OCI-LY1 (cell line): ENCODE measurements around the gene PLEKHG2.

Experiments
- H2AFZ ChIP-seq: fragments of 200-600 bp; sonication (generic), shearing (Covaris generic); 2 replicates; pipeline ENCODE4 v1.6.0; 2014; ENCODE audit warnings: antibody characterized with exemption, mild to moderate bottlenecking, low read length
- H3F3A ChIP-seq: fragments of 200-600 bp; sonication (generic), shearing (Covaris generic); 2 replicates; pipeline ENCODE4 v1.6.0; 2014; ENCODE audit warnings: mild to moderate bottlenecking, antibody characterized with exemption, low read length, moderate library complexity; ENCODE audit not compliant: insufficient read depth
- H3K27ac ChIP-seq: fragments of 200-600 bp; sonication (generic); 2 replicates; pipeline ENCODE4 v1.5.1; 2014; ENCODE audit warnings: low read length, mixed run types, mild to moderate bottlenecking, low read depth; ENCODE audit not compliant: poor library complexity, severe bottlenecking
- H3K27me3 ChIP-seq: fragments of 200-600 bp; sonication (generic); 2 replicates; pipeline ENCODE4 v1.6.0; 2014; ENCODE audit warnings: antibody characterized with exemption, mild to moderate bottlenecking, low read length, moderate library complexity; ENCODE audit not compliant: insufficient read depth
- H3K36me3 ChIP-seq: fragments of 200-600 bp; sonication (generic); 2 replicates; pipeline ENCODE4 v1.6.1; 2014; ENCODE audit warnings: mild to moderate bottlenecking, antibody characterized with exemption, low read length, moderate library complexity, mixed read lengths; ENCODE audit not compliant: insufficient read depth
- H3K4me1 ChIP-seq: fragments of 200-600 bp; sonication (generic); 2 replicates; pipeline ENCODE4 v1.5.1; 2014; ENCODE audit warnings: mild to moderate bottlenecking, low read length, moderate library complexity; ENCODE audit not compliant: insufficient read depth, severe bottlenecking
- H3K4me2 ChIP-seq: fragments of 200-600 bp; sonication (generic), shearing (Covaris generic); 2 replicates; pipeline ENCODE4 v1.6.1; 2014; ENCODE audit warnings: low read length
- H3K4me3 ChIP-seq: fragments of 200-600 bp; sonication (generic); 2 replicates; pipeline ENCODE4 v1.5.1; 2014; ENCODE audit warnings: low read length, low read depth, mild to moderate bottlenecking, mixed read lengths; ENCODE audit not compliant: poor library complexity, severe bottlenecking
- H3K79me2 ChIP-seq: fragments of 200-600 bp; shearing (Covaris generic); 2 replicates; pipeline ENCODE4 v1.6.1; 2016; ENCODE audit warnings: mixed run types, low read length, mixed read lengths; ENCODE audit not compliant: insufficient read depth
- H3K9ac ChIP-seq: fragments of 200-600 bp; sonication (generic), shearing (Covaris generic); 2 replicates; pipeline ENCODE4 v1.6.1; 2014; ENCODE audit warnings: mild to moderate bottlenecking, low read length, mixed read lengths
- H3K9me2 ChIP-seq: fragments of 200-600 bp; sonication (generic), shearing (Covaris generic); 2 replicates; pipeline ENCODE4 v1.6.1; 2014; ENCODE audit warnings: low read depth, mild to moderate bottlenecking, low read length, mixed read lengths
- H3K9me3 ChIP-seq: fragments of 200-600 bp; shearing (Covaris generic); 2 replicates; pipeline ENCODE4 v1.6.1; 2014; ENCODE audit warnings: low read length, mixed read lengths
- H4K20me1 ChIP-seq: fragments of 200-600 bp; sonication (generic), shearing (Covaris generic); 2 replicates; pipeline ENCODE4 v1.6.0; 2016; ENCODE audit warnings: mild to moderate bottlenecking, low read length; ENCODE audit not compliant: insufficient read depth
- CTCF ChIP-seq: fragments of 200-600 bp; sonication (generic), shearing (Covaris generic); IDR thresholded peaks from 2 replicates; pipeline ENCODE4 v1.5.1; 2017; ENCODE audit warnings: mild to moderate bottlenecking, antibody characterized with exemption, low read length, moderate library complexity, mixed read lengths
- EZH2 ChIP-seq: fragments of 200-600 bp; sonication (generic), shearing (Covaris generic); IDR thresholded peaks from 2 replicates; pipeline ENCODE4 v1.8.0; 2017; ENCODE audit warnings: borderline replicate concordance, mixed run types, mild to moderate bottlenecking, antibody characterized with exemption, low read length, moderate library complexity, mixed read lengths

PLEKHG2 gene

GRCh38 chr19:39420769-39421168 lies 8.3 kb downstream of the PLEKHG2 start:
- no peak overlapping the region for H3K9ac ChIP-seq

GRCh38 chr19:39422020-39422419 lies 9.6 kb downstream of the PLEKHG2 start:
- H3K9me2 ChIP-seq = no peaks in the 10 kb centered on the region
- H3K9ac ChIP-seq = no peak overlapping the region
- no peak overlapping the region for H3K4me3 ChIP-seq
- H2AFZ ChIP-seq = no peak overlapping the region
- H3K9me3 ChIP-seq = no peaks in the 10 kb centered on the region
- no peaks in the 10 kb centered on the region for H3K79me2 ChIP-seq
- peaks cover 36% of the 10 kb centered on the region for H3K36me3 ChIP-seq
- H3K27ac ChIP-seq = no peak overlapping the region
- no peak overlapping the region for H3K4me2 ChIP-seq
- H3F3A ChIP-seq = no peaks in the 10 kb centered on the region
- H3K27me3 ChIP-seq = no peaks in the 10 kb centered on the region
- H4K20me1 ChIP-seq = no peaks in the 10 kb centered on the region
- H3K4me1 ChIP-seq = no peaks in the 10 kb centered on the region
- TF ChIP-seq CTCF = no peak

More at GRCh38 chr19:39420769-39421168, 8.3 kb downstream of the PLEKHG2 start:
- Histone ChIP-seq H3K4me1 (no peaks in the 10 kb centered on the region), H3K79me2 (no peaks in the 10 kb centered on the region), H2AFZ (no peak overlapping the region), H3K27me3 (no peaks in the 10 kb centered on the region), H4K20me1 (no peaks in the 10 kb centered on the region), H3K27ac (no peak overlapping the region), H3K9me3 (no peaks in the 10 kb centered on the region), H3K4me2 (no peak overlapping the region), H3F3A (no peaks in the 10 kb centered on the region), H3K36me3 (peaks cover 36% of the 10 kb centered on the region), H3K9me2 (no peaks in the 10 kb centered on the region), H3K4me3 (no peak overlapping the region)
- TF ChIP-seq EZH2 (no peak), CTCF (no peak)

- Histone ChIP-seq H3K9me2 (no peaks in the 10 kb centered on the region), H3K9me3 (no peaks in the 10 kb centered on the region), H3K27me3 (no peaks in the 10 kb centered on the region; the same call in 1 of the 2 replicates), H3F3A (no peaks in the 10 kb centered on the region), H3K79me2 (no peaks in the 10 kb centered on the region), H3K36me3 (peaks cover 36% of the 10 kb centered on the region), H3K27ac (no peak overlapping the region), H3K4me3 (no peak overlapping the region), H3K4me1 (no peaks in the 10 kb centered on the region), H4K20me1 (no peaks in the 10 kb centered on the region), H3K9ac (no peak overlapping the region), H2AFZ (no peak overlapping the region), H3K4me2 (no peak overlapping the region)
- no peak for TF ChIP-seq EZH2
- TF ChIP-seq CTCF = no peak
Observed at GRCh38 chr19:39423258-39424086, 11.0 kb downstream of the PLEKHG2 start.
